ENCODE results near the gene SLC50A1. TPM values are rescaled to one million over a fixed set of nuclear protein-coding genes. Genes with fewer than 3 reads are reported as not detected.

SLC50A1 gene
- total and polyA plus RNA-seq, 2 donors (not counting 1 experiment from before 2014, with no cell fraction given), result 36.0 to 61.1 TPM

- Histone ChIP-seq H3K9me3 (ENCODE audit: control insufficient read depth, insufficient read depth, low read depth, low read length) (no peaks in the 10 kb centered on the region), H3K27me3 (ENCODE audit: control insufficient read depth, insufficient read depth, low read length) (no peaks in the 10 kb centered on the region), H2AFZ (ENCODE audit: low read length) (no peak overlapping the region), H3K79me2 (ENCODE audit: control insufficient read depth, insufficient read depth, low read length) (no peaks in the 10 kb centered on the region), H3K4me3 (replicated peaks in 1 of 4; ENCODE audit: control extremely low read depth in 1 of 4, insufficient read depth in 1 of 4, low read depth in 3 of 4, low read length in 4 of 4) (no peak overlapping the region), H4K20me1 (ENCODE audit: control insufficient read depth, extremely low read depth, insufficient read depth, low read length) (no peaks in the 10 kb centered on the region), H3K36me3 (ENCODE audit: control insufficient read depth, insufficient read depth, low read length) (peaks cover 5% of the 10 kb centered on the region), H3K4me1 (ENCODE audit: control insufficient read depth, extremely low read depth, insufficient read depth, low read length) (no peaks in the 10 kb centered on the region), H3K27ac (ENCODE audit: insufficient read depth, low read length) (no peak overlapping the region), H3K4me2 (ENCODE audit: extremely low read depth, insufficient read depth, low read length) (no peak overlapping the region), H3K9ac (ENCODE audit: insufficient read depth, low read length) (no peak overlapping the region)
- no peak for TF ChIP-seq EZH2 (IDR thresholded peaks at IDR 0.05; ENCODE audit: low read length, missing control alignments)
- TF ChIP-seq CTCF (conservative IDR thresholded peaks at IDR 0.05 in 1 of 2, IDR thresholded peaks at IDR 0.05 in 1 of 2; ENCODE audit: low read depth in 1 of 2, low read length in 2 of 2), result no peak
- no peak for DNase-seq (ENCODE audit: low read depth in 2 of 2)
These were observed 50.6 kb downstream of the SLC50A1 start for GRCh38 chr1:155186067-155186793.

- no peak for TF ChIP-seq EZH2 (IDR thresholded peaks at IDR 0.05; ENCODE audit: low read length, missing control alignments)
- TF ChIP-seq CTCF (conservative IDR thresholded peaks at IDR 0.05 in 1 of 2, IDR thresholded peaks at IDR 0.05 in 1 of 2; ENCODE audit: low read depth in 1 of 2, low read length in 2 of 2), result no peak
- no peak for DNase-seq (ENCODE audit: low read depth in 2 of 2)
These were observed 51.3 kb downstream of the SLC50A1 start for GRCh38 chr1:155186794-155187455.

GRCh38 chr1:155187456-155187891 lies 51.8 kb downstream of the SLC50A1 start:
- Histone ChIP-seq H3K4me3 (replicated peaks in 1 of 4; ENCODE audit: control extremely low read depth in 1 of 4, insufficient read depth in 1 of 4, low read depth in 3 of 4, low read length in 4 of 4) (no peak overlapping the region), H3K79me2 (ENCODE audit: control insufficient read depth, insufficient read depth, low read length) (no peaks in the 10 kb centered on the region), H3K36me3 (ENCODE audit: control insufficient read depth, insufficient read depth, low read length) (peaks cover 2% of the 10 kb centered on the region), H3K4me1 (ENCODE audit: control insufficient read depth, extremely low read depth, insufficient read depth, low read length) (no peaks in the 10 kb centered on the region), H4K20me1 (ENCODE audit: control insufficient read depth, extremely low read depth, insufficient read depth, low read length) (no peaks in the 10 kb centered on the region), H3K4me2 (ENCODE audit: extremely low read depth, insufficient read depth, low read length) (no peak overlapping the region), H2AFZ (ENCODE audit: low read length) (no peak overlapping the region), H3K27me3 (ENCODE audit: control insufficient read depth, insufficient read depth, low read length) (no peaks in the 10 kb centered on the region), H3K9ac (ENCODE audit: insufficient read depth, low read length) (no peak overlapping the region), H3K9me3 (ENCODE audit: control insufficient read depth, insufficient read depth, low read depth, low read length) (no peaks in the 10 kb centered on the region), H3K27ac (ENCODE audit: insufficient read depth, low read length) (no peak overlapping the region)
- DNase-seq (ENCODE audit: low read depth in 2 of 2), result no peak
- TF ChIP-seq EZH2 (IDR thresholded peaks at IDR 0.05; ENCODE audit: low read length, missing control alignments) (no peak), CTCF (conservative IDR thresholded peaks at IDR 0.05 in 1 of 2, IDR thresholded peaks at IDR 0.05 in 1 of 2; ENCODE audit: low read depth in 1 of 2, low read length in 2 of 2) (no peak)

More at GRCh38 chr1:155186794-155187455, 51.3 kb downstream of the SLC50A1 start:
- H3K4me2 ChIP-seq (ENCODE audit: extremely low read depth, insufficient read depth, low read length), result no peak overlapping the region
- H2AFZ ChIP-seq (ENCODE audit: low read length), result no peak overlapping the region
- H3K9ac ChIP-seq (ENCODE audit: insufficient read depth, low read length), result no peak overlapping the region
- no peaks in the 10 kb centered on the region for H3K79me2 ChIP-seq (ENCODE audit: control insufficient read depth, insufficient read depth, low read length)
- H3K9me3 ChIP-seq (ENCODE audit: control insufficient read depth, insufficient read depth, low read depth, low read length), result no peaks in the 10 kb centered on the region
- no peaks in the 10 kb centered on the region for H3K4me1 ChIP-seq (ENCODE audit: control insufficient read depth, extremely low read depth, insufficient read depth, low read length)
- no peaks in the 10 kb centered on the region for H4K20me1 ChIP-seq (ENCODE audit: control insufficient read depth, extremely low read depth, insufficient read depth, low read length)
- no peak overlapping the region for H3K4me3 ChIP-seq (replicated peaks in 1 of 4; ENCODE audit: control extremely low read depth in 1 of 4, insufficient read depth in 1 of 4, low read depth in 3 of 4, low read length in 4 of 4)
- H3K36me3 ChIP-seq (ENCODE audit: control insufficient read depth, insufficient read depth, low read length), result peaks cover 2% of the 10 kb centered on the region
- H3K27me3 ChIP-seq (ENCODE audit: control insufficient read depth, insufficient read depth, low read length), result no peaks in the 10 kb centered on the region
- no peak overlapping the region for H3K27ac ChIP-seq (ENCODE audit: insufficient read depth, low read length)
